HAP-1 (cell line): ENCODE measurements around the gene ZBTB22.

Experiments used
- DNase-seq, 2 experiments: peaks; one replicate each; pipeline ENCODE4 v3.0.0-alpha.2; 2016 to 2020; ENCODE audit warnings: low spot score in 2 of 2
- H3K27me3 ChIP-seq: fragments of 250-450 bp; sonication (Bioruptor Pico); 2 replicates; pipeline ENCODE4 v1.5.1; 2020; ENCODE audit warnings: low read depth, mild to moderate bottlenecking, moderate library complexity
- H3K36me3 ChIP-seq: fragments of 250-450 bp; sonication (Bioruptor Pico); replicated peaks from 2 replicates; pipeline ENCODE4 v1.5.1; 2020; ENCODE audit warnings: mild to moderate bottlenecking
- H3K4me1 ChIP-seq: fragments of 250-450 bp; sonication (Bioruptor Pico); 2 replicates; pipeline ENCODE4 v1.5.1; 2020; ENCODE audit warnings: mild to moderate bottlenecking
- H3K4me3 ChIP-seq: fragments of 250-450 bp; sonication (Bioruptor Pico); 2 replicates; pipeline ENCODE4 v1.5.1; 2020; ENCODE audit warnings: mild to moderate bottlenecking, moderate library complexity
- H3K9me3 ChIP-seq: fragments of 250-450 bp; sonication (Bioruptor Pico); 2 replicates; pipeline ENCODE4 v1.5.1; 2020; ENCODE audit warnings: mild to moderate bottlenecking, moderate library complexity
- in situ Hi-C: fragments of 300-500 bp; cut with MboI; formaldehyde crosslinking; loops from 3 replicates; pipeline ENCODE4 v1.14.3; 2020; ENCODE audit warnings: low sequenced_read_pairs, inconsistent platforms, mixed read lengths

The ZBTB22 gene

GRCh38 chr6:33273924-33274902 is 43.3 kb downstream of the ZBTB22 start:
- H3K9me3 ChIP-seq: no peaks in the 10 kb centered on the region
- DNase-seq: no peak
- H3K4me3 ChIP-seq: peak overlapping the region; percentile 78
- in situ Hi-C loops: no loop called here
- no peaks in the 10 kb centered on the region for H3K27me3 ChIP-seq
- peaks cover 25% of the 10 kb centered on the region for H3K4me1 ChIP-seq
- peaks cover 66% of the 10 kb centered on the region for H3K36me3 ChIP-seq

GRCh38 chr6:33273129-33273923 is 44.2 kb downstream of the ZBTB22 start:
- no peak for DNase-seq
- Histone ChIP-seq H3K27me3 (no peaks in the 10 kb centered on the region), H3K36me3 (peaks cover 64% of the 10 kb centered on the region), H3K4me1 (peaks cover 25% of the 10 kb centered on the region), H3K4me3 (peak overlapping the region; percentile 78), H3K9me3 (no peaks in the 10 kb centered on the region)
- in situ Hi-C loops: no loop called here

- in situ Hi-C loops: no loop called here
- DNase-seq: no peak
- peaks cover 61% of the 10 kb centered on the region for H3K36me3 ChIP-seq
- no peaks in the 10 kb centered on the region for H3K9me3 ChIP-seq
- no peaks in the 10 kb centered on the region for H3K27me3 ChIP-seq
- peaks cover 25% of the 10 kb centered on the region for H3K4me1 ChIP-seq
- peak overlapping the region; percentile 78 for H3K4me3 ChIP-seq
These were observed 45.0 kb downstream of the ZBTB22 start for GRCh38 chr6:33272275-33273128.

- no peaks in the 10 kb centered on the region for H3K27me3 ChIP-seq
- peaks cover 25% of the 10 kb centered on the region for H3K4me1 ChIP-seq
- no peaks in the 10 kb centered on the region for H3K9me3 ChIP-seq
- DNase-seq: peak; percentile 92 to 93
- peaks cover 65% of the 10 kb centered on the region for H3K36me3 ChIP-seq
- in situ Hi-C loops: no loop called here
- H3K4me3 ChIP-seq: peak within 1 kb of the TSS; percentile 78
These were observed 45.9 kb downstream of the ZBTB22 start, which contains the start of the genes RPS18 and VPS52 for GRCh38 chr6:33271468-33272274. RPS18 (plus strand) TSS chr6:33272075; CDS start chr6:33272120, 45 bp downstream. VPS52 (minus strand) TSS chr6:33271876; CDS start chr6:33271675, 201 bp downstream.

- in situ Hi-C loops: no loop called here
- peaks cover 20% of the 10 kb centered on the region for H3K4me1 ChIP-seq
These were observed 46.5 kb downstream of the ZBTB22 start for GRCh38 chr6:33271117-33271467.

More at GRCh38 chr6:33271117-33271467, 46.5 kb downstream of the ZBTB22 start:
- Histone ChIP-seq H3K9me3 (no peaks in the 10 kb centered on the region), H3K27me3 (no peaks in the 10 kb centered on the region), H3K4me3 (peak overlapping the region; percentile 78), H3K36me3 (peaks cover 65% of the 10 kb centered on the region)
- no peak for DNase-seq
